ENCODE results near the gene IFRD2. TPM values are rescaled to one million over a fixed set of nuclear protein-coding genes. Genes with fewer than 3 reads are reported as not detected.

Gene IFRD2
- total and polyA plus RNA-seq, 2 of the 8 experiments (the other 6 are each of a cell fraction or from before 2014, with no cell fraction given), result 76.7 to 88.8 TPM

DNA sequence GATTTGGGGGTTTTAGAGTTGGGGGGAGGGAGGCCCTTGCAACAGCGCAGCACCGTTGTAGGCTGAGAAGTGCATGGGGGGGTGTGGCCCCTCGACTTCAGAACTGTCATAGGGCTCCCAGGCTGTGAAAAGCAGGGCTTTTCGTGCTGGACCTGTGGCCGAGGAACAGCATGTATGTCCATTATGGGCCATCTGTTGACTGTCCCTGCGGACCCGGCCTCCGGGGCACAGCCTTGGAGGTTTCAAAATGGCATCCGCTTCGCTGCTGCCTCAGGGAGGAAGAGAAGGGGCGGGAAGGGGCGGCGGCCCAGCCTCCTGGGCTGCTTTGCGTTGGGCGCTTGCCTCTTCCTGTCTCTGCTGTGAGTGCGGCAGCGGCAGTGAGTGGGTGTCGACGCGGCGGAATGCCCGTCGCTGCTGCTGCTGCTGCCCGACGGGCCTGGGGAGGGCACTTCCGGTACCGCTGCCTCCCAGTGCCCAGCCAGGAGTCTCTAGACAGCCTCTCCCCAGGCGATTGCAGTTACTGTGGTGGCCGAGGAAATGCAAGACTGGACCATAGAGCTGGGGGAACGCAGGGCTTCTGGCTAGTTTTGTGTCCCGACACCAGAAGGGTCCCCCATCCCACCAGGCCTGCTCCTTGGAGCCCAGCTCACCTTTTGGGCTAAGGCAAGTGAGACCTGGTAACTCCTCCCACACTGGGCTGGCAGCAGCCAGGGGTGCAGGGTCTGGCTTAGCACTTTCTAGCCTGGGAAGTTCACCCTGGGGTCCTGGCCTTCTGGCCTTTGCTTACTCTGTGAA, 54.3 kb downstream of the IFRD2 start (continued):
- TF ChIP-seq CHD7 (IDR thresholded peaks at IDR 0.05; ENCODE audit: insufficient replicate concordance, low read length), result no peak
- peak; percentile 53 for TF ChIP-seq TAF1 (IDR thresholded peaks at IDR 0.05; ENCODE audit: low read depth, low read length)
- no peak for TF ChIP-seq TAF7 (optimal IDR thresholded peaks at IDR 0.05; ENCODE audit: borderline replicate concordance, low read depth, low read length)

Measured in H1 (cell line).